ENCODE results near the gene AVPR2.

- TF ChIP-seq ZFP3 (CRISPR knock-in tag; IDR thresholded peaks at IDR 0.05) (no peak), PATZ1 (CRISPR knock-in tag; IDR thresholded peaks at IDR 0.05; ENCODE audit: borderline replicate concordance) (no peak), RARB (CRISPR knock-in tag; IDR thresholded peaks at IDR 0.05) (no peak), GLIS3 (CRISPR knock-in tag; IDR thresholded peaks at IDR 0.05) (no peak), TSHZ2 (CRISPR knock-in tag; IDR thresholded peaks at IDR 0.05) (no peak), BACH2 (CRISPR knock-in tag; IDR thresholded peaks at IDR 0.05; ENCODE audit: borderline replicate concordance) (no peak), ISL1 (CRISPR knock-in tag; IDR thresholded peaks at IDR 0.05) (no peak), CSDC2 (CRISPR knock-in tag; IDR thresholded peaks at IDR 0.05) (no peak), ZFP30 (CRISPR knock-in tag; IDR thresholded peaks at IDR 0.05) (no peak), ZNF565 (CRISPR knock-in tag; conservative IDR thresholded peaks at IDR 0.05; ENCODE audit: low read depth) (no peak)
Observed at GRCh38 chrX:153897899-153898298, 6.6 kb upstream of the AVPR2 start.
